Posterior cingulate gyrus (tissue), 11 donors: ENCODE measurements around the gene SLC25A13.

Experiments used
- DNase-seq, 10 donors: peaks; one replicate each; pipeline versions ENCODE4 v3.0.0 to v3.0.0-alpha.2; 2020 to 2021; ENCODE audit warnings: mixed read lengths in 3 of 10
- intact Hi-C: fragments of 100-400 bp; cut with DNase I; formaldehyde crosslinking; loops from one replicate; pipeline ENCODE4 v1.15.1; 2023

Gene SLC25A13

GRCh38 chr7:96118449-96119001 is 203.4 kb downstream of the SLC25A13 start:
- intact Hi-C loops, result no loop called here
- DNase-seq, result peak in 1 of 10 donors; percentile 49

GRCh38 chr7:96116173-96116572 is 205.7 kb downstream of the SLC25A13 start:
- DNase-seq, result no peak
- intact Hi-C loops, result no loop called here

GRCh38 chr7:96114190-96114589 is 207.7 kb downstream of the SLC25A13 start:
- intact Hi-C loops, result no loop called here
- DNase-seq, result peak in 1 of 10 donors; percentile 37

- intact Hi-C loops, result no loop called here
- DNase-seq, result no peak
Observed at GRCh38 chr7:96111405-96111804, 210.5 kb downstream of the SLC25A13 start.

- no peak for DNase-seq
- intact Hi-C loops, result no loop called here
Observed at GRCh38 chr7:96104984-96105383, 216.9 kb downstream of the SLC25A13 start.

- intact Hi-C loops, result no loop called here
- no peak for DNase-seq
Observed at GRCh38 chr7:96102096-96102811, 219.6 kb downstream of the SLC25A13 start.

GRCh38 chr7:96100737-96101136 is 221.2 kb downstream of the SLC25A13 start:
- intact Hi-C loops, result no loop called here
- DNase-seq, result no peak

GRCh38 chr7:96097835-96098234 is 224.1 kb downstream of the SLC25A13 start:
- intact Hi-C loops, result no loop called here
- no peak for DNase-seq

GRCh38 chr7:96093435-96093834 is 228.5 kb downstream of the SLC25A13 start:
- DNase-seq, result no peak
- intact Hi-C loops, result no loop called here

GRCh38 chr7:96090756-96091155 is 231.1 kb downstream of the SLC25A13 start:
- no peak for DNase-seq
- intact Hi-C loops, result no loop called here

GRCh38 chr7:96089511-96089910 is 232.4 kb downstream of the SLC25A13 start:
- intact Hi-C loops, result no loop called here
- DNase-seq, result no peak

GRCh38 chr7:96088579-96088978 is 233.3 kb downstream of the SLC25A13 start:
- intact Hi-C loops, result no loop called here
- no peak for DNase-seq

- intact Hi-C loops, result no loop called here
- DNase-seq, result no peak
Observed at GRCh38 chr7:96085953-96086352, 235.9 kb downstream of the SLC25A13 start.

GRCh38 chr7:96084881-96085553 is 236.9 kb downstream of the SLC25A13 start:
- no peak for DNase-seq
- intact Hi-C loops, result no loop called here

- intact Hi-C loops, result no loop called here
- DNase-seq, result peak in 1 of 10 donors; percentile 59
Observed at GRCh38 chr7:96080027-96080426, 241.9 kb downstream of the SLC25A13 start.

GRCh38 chr7:96076350-96076707 is 245.6 kb downstream of the SLC25A13 start:
- intact Hi-C loops, result loop anchor here (10.0 kb wide), 1 partner anchor 162 kb away; no protein-coding TSS in a partner anchor
- DNase-seq, result no peak

- intact Hi-C loops, result loop anchor here (1.0 to 10.0 kb wide), 2 partner anchors 161 to 952 kb away; no protein-coding TSS in a partner anchor
- DNase-seq, result peak; percentile 46 to 95 (median 70)
Observed at GRCh38 chr7:96075510-96076349, 246.2 kb downstream of the SLC25A13 start.

GRCh38 chr7:96074871-96075270 is 247.0 kb downstream of the SLC25A13 start:
- intact Hi-C loops, result loop anchor here (1.0 to 10.0 kb wide), 2 partner anchors 160 to 952 kb away; no protein-coding TSS in a partner anchor

More at GRCh38 chr7:96074871-96075270, 247.0 kb downstream of the SLC25A13 start:
- DNase-seq, result no peak
